ENCODE measurements around the gene QDPR.

The QDPR gene

DNA sequence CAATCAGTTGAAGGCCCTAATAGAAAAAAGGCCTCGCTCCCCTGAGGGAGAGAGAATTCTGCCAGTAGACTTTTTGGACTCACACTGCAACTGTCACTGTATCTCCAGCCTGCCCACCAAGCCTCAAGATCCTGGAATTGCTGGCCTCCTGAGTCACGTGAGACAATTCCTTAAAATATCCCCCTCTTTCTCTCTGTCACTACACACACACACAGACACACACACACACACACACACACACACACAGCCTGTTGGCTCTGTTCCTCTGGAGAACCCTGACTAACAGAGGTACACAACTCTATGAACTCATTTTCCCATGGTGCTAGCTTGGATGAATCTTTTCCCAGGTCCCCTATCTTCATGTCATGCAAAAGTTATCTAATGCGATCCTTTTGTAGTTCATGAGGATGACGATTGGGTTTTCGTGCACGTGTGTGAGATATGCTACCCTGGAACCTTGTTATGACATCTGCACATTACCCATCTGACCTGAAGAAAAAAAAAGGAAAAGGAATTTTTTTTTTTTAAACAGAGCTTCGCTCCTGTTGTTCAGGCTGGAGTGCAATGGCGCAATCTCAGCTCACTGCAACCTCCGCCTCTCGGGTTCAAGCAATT, 16.8 kb upstream of the QDPR start:
- in situ Hi-C loops (cut with HindIII; ENCODE audit: low sequenced_read_pairs): no loop called here

- in situ Hi-C loops (cut with HindIII; ENCODE audit: low sequenced_read_pairs): no loop called here
Observed at GRCh38 chr4:17526695-17527477, 15.0 kb upstream of the QDPR start.

DNA sequence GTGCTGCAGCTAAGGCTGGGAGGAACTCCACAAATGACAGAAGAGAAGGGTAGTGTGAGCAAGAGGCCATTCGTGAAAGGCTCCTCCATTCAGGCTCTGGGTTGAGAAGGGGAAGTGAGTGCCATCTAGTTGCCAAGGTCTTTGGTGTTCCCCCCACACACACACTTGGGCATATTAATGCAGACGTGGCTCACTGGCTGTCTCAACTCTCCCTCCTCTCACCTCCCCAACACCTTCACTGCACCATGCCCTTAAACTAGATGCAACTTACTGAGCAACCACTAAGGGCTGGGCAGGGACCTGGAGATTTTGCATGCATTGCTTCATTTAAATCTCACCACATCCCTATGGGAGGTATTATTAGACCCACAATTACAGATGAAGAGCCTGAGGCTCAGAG, 11.8 kb upstream of the QDPR start:
- in situ Hi-C loops (cut with HindIII; ENCODE audit: low sequenced_read_pairs): no loop called here

- in situ Hi-C loops (cut with HindIII; ENCODE audit: low sequenced_read_pairs): no loop called here
Observed at GRCh38 chr4:17521595-17521994, 9.7 kb upstream of the QDPR start.

DNA sequence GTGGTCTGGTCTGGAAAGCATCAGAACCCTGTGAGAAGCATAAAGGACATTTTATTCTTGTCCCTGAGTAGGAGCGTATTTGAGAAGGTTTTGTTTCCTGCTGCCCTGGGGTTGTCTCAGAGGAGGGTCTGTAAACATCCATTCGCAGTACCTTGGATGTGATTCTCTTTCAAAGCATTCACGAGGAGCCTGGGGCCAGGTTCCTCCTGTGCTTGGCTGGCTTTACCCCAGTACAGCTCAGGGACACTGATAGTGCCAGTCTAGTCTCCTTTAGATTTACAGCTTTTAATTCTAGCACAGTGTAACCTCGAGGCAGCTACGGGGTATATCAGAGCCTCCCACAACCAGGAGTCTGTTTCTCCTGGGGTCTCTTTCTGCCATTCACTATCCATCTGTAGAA, 5.8 kb upstream of the QDPR start:
- in situ Hi-C loops (cut with HindIII; ENCODE audit: low sequenced_read_pairs): no loop called here

- in situ Hi-C loops (cut with HindIII; ENCODE audit: low sequenced_read_pairs): no loop called here
Observed at GRCh38 chr4:17516980-17517379, 5.1 kb upstream of the QDPR start.

DNA sequence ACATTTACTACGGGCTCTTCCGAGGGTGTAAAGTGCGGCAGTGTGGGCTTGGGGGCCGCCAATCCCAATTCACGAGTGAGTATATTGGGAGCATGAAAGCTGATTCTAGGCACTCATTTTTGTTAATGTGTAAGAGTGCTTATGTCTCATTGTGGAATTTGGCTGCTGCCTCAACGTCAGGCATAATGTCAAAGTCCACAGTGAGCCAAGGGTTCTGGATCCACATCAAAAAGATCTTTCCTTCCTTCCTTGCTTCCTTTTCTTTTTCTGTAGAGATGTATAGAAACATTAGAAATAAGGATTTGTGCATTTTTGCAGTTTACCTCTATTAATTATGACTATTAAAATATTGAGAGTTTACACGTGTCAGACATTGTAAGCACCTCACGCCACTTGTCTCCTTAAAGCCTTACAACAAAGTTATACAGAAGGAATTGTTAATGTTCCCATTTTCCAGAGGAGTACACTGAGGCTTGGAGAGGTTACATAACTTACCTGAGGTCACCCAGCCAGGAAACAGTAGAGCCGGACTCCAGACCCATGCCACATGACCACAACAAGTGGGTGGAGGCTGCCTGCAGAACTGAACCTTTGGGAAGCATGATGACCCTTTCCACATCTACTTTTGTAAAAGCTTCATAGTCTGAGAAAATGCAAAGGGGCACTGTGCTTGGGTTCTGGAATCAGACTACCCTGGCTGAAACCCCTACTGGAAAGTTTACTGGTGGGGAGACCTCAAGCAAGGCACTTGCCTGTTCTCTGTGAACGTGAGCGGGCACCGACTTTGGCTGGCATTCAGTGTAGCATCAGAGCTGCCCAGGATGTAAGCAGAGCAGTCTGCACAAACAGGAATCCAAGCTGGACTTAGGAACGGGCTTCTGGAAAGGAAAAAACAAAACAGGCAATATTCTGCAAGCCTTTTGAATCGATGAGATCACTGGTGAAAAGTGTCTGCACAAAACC, 3.8 kb upstream of the QDPR start:
- in situ Hi-C loops (cut with HindIII; ENCODE audit: low sequenced_read_pairs): no loop called here

DNA sequence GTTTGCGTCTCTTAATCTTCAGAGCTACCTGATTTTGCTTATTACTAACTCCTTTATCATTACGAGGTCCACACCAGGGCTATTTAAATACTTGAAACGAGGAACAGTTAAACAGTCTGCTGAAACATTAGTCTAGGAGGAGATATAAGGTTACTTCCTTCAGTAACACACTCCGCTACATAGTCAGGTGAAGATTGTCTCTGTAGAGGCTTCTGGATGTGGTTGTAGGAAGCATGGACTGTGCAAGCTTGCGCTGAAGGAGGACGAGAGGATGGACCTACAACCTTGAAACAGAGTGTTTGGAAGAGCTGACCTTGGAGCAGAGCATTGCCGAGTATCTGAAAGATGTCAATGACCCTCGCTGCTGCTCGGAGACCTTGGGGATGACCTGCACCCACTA, 3.0 kb upstream of the QDPR start, which contains the start of gene CLRN2:
CLRN2 (plus strand) TSS at position 301 of the 400 bp plus-strand sequence. CDS start 102 bp downstream, outside the sequence.
- in situ Hi-C loops (cut with HindIII; ENCODE audit: low sequenced_read_pairs): no loop called here

DNA sequence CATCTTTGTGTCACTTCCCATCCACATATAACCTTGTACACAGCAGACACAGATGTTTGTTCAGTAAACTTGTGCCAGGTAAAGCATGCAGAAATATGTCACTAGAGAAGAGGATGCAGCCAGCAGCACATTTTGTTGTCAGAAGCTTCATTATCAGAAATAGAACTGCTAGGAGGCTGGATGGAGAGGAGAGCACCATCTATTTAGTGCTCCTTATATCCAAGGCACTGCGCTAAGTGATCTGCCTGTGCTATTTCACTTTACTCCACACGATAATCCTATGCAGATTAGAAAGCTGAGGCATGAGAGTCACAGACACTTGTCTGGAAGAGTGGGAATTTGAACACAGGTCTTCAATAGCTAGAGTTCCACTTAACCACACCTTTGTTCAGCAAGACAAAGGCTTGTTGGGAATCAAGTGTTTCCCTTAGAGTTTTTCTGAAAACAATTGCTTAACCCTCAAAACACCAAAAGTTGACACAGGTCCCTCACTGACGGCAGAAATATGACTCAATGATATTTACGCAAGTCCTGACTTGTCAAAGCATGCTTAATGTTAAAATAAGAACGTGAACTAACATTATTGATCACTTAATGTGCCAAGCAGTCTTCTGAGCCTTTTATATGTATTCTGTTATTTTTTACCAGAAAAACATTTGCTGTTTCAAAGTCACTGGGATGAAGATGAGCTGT, 1.2 kb upstream of the QDPR start:
- in situ Hi-C loops (cut with HindIII; ENCODE audit: low sequenced_read_pairs): no loop called here

DNA sequence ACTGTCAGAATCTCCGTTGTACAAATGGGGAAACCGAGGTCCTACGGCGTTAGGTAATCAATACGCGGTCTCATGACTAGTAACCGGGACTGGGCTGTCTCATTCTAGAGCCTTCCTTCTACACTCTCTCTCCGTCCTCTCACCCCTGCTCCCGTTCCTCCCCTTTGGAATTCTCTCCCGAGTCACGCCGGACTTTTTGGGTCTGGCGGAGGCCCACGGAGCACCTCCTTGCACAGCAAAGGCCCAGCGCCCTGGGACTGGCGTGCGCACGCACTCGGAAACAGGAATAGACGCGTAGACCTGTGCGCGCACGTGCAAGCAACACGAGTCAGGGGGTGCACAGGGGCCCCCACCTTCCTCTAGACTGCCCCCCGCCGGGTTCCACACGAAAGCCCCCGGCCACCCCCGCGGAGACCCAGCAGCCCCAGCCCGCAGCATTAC, 361 bp downstream of the QDPR start:
- in situ Hi-C loops (cut with HindIII; ENCODE audit: low sequenced_read_pairs): no loop called here

DNA sequence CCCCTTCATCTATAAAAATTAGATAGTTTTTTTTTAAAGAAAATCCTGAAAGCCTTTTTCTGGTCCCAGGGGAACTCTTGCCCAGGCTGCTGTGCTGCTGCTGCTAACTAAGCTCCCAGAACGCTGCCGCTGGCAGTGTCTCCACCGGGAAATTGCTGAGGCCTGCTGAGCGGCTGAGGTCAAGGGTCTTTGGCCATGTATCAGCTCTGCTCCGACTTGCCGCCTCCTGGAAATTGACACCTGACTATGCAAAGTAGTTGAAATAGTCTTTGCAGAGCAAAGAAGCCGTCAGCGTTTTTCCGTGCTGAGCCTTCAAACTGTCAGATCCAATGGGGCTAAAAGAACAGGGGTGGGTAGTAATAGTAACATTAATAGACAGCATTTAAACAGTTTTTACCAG, 839 bp downstream of the QDPR start:
- in situ Hi-C loops (cut with HindIII; ENCODE audit: low sequenced_read_pairs): no loop called here

DNA sequence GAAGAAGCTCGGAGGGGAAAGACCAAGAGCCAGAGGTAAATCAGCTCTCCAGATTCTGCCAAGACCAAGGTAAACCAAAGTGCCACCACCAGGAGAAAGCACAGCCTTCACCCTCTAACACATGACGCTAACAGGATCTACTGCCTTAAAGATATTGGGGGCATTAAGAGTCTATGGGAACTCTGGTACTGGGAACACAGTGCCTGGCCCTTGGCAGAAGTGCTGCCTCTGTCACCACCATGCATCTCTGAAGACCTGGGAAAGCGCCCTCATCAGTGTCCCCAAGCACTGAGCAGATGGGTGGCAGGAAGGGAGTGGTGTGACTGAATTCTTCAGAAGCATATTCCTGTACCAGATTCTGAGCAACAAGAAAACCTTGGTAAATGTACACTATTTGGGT, 1.3 kb downstream of the QDPR start:
- in situ Hi-C loops (cut with HindIII; ENCODE audit: low sequenced_read_pairs): no loop called here

- in situ Hi-C loops (cut with HindIII; ENCODE audit: low sequenced_read_pairs): no loop called here
Observed at GRCh38 chr4:17504081-17504480, 7.8 kb downstream of the QDPR start.

DNA sequence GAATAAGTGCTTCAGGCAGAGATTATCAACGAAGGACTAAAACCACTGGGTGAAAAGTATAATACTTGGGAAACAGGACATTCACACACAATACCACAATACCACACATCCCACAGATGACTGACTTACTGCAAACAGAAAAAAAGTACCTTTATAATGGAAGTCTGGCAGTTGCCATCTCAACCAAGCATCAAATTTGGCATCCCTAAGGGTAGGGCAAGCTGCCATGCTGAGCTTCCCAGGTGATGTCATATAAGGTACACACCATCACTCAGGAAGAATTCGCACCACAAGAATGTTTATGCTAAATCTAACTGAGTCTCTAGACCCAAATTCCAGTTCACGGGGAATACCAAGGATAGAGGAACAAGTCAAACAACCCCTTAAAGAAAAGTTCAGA, 9.1 kb downstream of the QDPR start:
- in situ Hi-C loops (cut with HindIII; ENCODE audit: low sequenced_read_pairs): no loop called here

DNA sequence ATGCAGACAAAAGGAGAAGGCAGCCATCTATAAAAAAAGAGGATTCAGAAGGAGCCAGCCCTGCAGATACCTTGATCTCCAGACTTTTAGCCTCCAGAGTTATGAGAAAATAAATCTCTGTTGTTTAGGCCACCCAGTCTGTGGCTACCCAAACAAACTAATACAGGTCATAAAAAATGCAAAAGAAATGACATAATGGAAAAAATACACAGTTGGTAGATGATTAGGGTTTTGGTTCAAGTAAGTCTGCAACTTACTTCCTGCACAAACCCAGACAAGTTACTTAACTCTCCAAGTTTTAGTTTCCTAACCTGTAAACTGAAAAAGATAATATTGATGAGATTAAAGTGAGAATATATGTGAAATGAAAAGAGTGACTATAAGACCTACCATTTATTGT, 11.3 kb downstream of the QDPR start:
- in situ Hi-C loops (cut with HindIII; ENCODE audit: low sequenced_read_pairs): no loop called here

DNA sequence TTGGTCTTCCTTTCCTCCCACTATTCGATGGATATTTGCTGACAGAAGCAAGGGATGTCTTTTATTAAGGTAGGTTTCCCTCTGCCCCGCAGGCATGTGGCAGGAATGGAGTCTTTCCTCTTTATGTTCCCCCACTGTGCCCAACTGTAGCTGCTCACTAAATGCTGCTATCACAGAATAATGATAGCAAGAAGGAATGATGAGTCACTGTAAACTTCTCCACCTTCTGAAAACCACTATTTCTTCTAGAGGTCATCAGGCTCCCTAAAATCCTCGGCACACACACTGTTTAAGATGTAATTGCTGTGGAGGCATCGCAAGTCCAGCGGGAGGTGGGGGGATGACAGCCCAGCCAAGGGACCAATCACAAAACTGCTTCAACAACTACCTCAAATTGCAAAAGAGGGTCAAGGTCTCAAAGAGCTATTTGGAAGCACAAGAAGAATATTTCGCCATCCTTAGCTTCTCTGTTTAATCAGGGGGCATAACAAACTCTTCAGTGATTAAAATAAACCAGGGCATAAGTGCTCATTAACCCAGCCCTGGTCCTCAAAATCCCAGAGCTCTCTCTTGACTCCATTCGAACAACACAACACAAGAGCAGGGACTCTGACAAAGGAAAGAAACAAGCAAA, 13.9 kb downstream of the QDPR start:
- in situ Hi-C loops (cut with HindIII; ENCODE audit: low sequenced_read_pairs): no loop called here

DNA sequence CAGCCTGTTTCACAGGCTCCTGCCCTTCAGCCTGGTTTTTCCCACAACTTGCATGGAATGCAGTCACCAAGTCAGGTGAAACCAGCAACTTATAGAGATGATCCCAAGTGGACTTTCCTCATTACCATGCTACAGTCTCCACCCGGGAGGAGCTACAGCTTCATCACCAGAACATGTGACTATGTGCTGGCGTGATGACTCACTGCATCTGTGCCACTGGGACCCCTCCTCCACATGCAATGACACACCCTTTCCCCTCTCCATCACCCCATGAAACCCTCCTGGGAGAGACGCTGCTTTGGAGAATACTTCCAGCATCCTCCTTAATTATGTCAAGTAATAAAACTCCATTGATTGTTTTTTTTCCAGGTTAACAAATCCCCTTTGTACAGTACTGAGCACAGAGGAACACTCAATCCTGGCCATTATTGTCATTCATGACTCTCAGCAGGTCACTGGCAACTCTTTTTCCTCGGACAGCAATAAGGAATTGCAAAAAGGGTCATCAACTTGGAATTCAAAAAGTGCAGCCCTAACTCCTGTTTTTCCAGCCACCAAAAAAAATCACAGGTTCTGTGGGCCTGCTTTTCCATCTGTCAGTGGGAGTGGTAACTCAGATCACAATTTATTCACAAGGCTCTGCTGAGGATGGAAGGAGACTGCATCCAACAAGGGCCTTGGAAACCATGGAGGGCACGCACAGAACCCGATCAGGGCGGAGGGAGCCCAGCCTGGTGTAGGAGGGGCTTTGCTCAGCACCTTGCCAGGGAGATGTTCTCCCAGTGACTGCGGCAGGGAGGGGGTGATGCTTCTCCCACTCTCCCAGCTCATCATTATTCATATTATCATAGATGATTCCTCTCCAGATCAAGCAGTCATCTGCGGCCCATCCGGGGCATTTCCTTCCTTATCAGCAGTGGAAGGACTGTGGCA, 17.4 kb downstream of the QDPR start:
- in situ Hi-C loops (cut with HindIII; ENCODE audit: low sequenced_read_pairs): no loop called here

DNA sequence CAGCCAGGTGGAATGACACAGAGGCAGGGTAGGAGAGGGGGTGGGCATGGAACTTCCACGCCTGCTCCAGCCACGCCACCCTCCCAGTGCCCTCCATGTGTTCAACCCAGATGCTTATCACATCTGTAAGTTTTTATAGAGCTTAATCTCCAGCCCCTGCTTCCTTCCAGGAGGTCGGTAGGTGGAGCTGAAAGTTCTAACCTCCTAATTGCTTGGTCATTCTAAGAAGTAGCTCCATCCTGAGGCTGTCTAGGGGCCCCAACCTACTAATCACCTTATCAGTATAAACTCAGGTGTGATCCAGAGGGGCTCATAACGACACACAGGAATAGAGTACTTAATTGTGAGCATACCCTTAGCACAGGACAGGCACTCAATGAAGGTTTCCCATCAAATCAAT, 18.3 kb downstream of the QDPR start:
- in situ Hi-C loops (cut with HindIII; ENCODE audit: low sequenced_read_pairs): no loop called here

GRCh38 chr4:17492876-17493275, 19.0 kb downstream of the QDPR start:
- in situ Hi-C loops (cut with HindIII; ENCODE audit: low sequenced_read_pairs): no loop called here
